Measurements from ENCODE around the gene FOXP1. TPM values are rescaled to one million over a fixed set of nuclear protein-coding genes. Genes with fewer than 3 reads are reported as not detected.
A peak's percentile ranks its signal among the peaks of the same experiment; 100 is the strongest.

FOXP1 gene
- total RNA-seq, 1 experiment from 2014 or later: 75.3 TPM

DNA sequence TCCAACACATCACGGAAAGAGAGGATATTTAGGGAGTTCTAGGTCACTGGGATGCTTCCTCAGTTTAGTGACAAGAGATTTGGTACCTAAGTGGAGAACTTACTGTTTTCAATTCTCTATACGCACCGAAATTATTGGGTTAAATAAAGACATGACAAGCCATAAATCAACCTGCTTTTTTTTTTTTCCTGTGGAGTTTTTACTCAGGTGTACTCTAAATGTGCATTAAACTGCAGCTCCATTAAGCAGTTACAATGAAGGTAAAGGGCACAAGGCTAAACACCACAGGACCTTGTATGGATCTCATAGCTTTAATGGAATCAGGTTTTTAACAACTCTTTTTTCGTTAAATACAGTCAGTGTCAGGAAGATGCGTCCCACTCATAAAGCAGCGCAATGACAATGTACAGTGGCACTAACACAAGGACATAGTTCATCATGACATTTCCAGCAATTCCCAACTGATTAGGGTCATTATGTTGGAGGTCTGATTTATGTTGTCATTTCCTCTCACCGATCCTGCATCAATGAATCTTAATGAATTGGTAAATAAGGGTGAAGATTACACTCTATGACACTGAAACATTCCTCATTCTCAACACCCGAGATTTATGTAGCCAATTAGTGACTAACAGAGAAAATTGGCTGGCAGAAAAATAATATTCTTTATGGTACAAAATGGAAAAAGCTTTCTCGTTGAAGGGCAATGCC is 355.2 kb downstream of the FOXP1 start:
- H2BK5ac ChIP-seq (ENCODE audit: insufficient read length, low read length): no peak overlapping the region
- TF ChIP-seq, protein P1, sequence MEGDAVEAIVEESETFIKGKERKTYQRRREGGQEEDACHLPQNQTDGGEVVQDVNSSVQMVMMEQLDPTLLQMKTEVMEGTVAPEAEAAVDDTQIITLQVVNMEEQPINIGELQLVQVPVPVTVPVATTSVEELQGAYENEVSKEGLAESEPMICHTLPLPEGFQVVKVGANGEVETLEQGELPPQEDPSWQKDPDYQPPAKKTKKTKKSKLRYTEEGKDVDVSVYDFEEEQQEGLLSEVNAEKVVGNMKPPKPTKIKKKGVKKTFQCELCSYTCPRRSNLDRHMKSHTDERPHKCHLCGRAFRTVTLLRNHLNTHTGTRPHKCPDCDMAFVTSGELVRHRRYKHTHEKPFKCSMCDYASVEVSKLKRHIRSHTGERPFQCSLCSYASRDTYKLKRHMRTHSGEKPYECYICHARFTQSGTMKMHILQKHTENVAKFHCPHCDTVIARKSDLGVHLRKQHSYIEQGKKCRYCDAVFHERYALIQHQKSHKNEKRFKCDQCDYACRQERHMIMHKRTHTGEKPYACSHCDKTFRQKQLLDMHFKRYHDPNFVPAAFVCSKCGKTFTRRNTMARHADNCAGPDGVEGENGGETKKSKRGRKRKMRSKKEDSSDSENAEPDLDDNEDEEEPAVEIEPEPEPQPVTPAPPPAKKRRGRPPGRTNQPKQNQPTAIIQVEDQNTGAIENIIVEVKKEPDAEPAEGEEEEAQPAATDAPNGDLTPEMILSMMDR (conservative IDR thresholded peaks at IDR 0.05): no peak

More for the DNA sequence above, 355.2 kb downstream of the FOXP1 start:
- Histone ChIP-seq H2BK12ac (ENCODE audit: insufficient read length, low read depth, low read length) (no peak overlapping the region), H3K4me2 (ENCODE audit: insufficient read depth, insufficient read length, low read length) (no peak overlapping the region), H2BK120ac (ENCODE audit: low read depth, low read length, poor library complexity, severe bottlenecking) (no peak overlapping the region), H3K4ac (ENCODE audit: low read depth, low read length) (no peak overlapping the region), H2BK15ac (ENCODE audit: low read depth, low read length) (no peak overlapping the region), H3K18ac (ENCODE audit: insufficient read length, low read depth, low read length) (no peak overlapping the region), H4K91ac (ENCODE audit: insufficient read length, low read depth, low read length) (no peak overlapping the region), H3K23me2 (ENCODE audit: insufficient read length, low read depth, low read length, poor library complexity, severe bottlenecking) (no peaks in the 10 kb centered on the region), H4K5ac (ENCODE audit: insufficient read length, low read depth, low read length) (no peak overlapping the region), H3K27me3 (ENCODE audit: insufficient read depth, low read length) (no peaks in the 10 kb centered on the region), H3K79me1 (ENCODE audit: insufficient read depth, low read depth, low read length, poor library complexity, severe bottlenecking) (no peaks in the 10 kb centered on the region), H3K9ac (ENCODE audit: extremely low read depth, insufficient read length, low read length) (no peak overlapping the region), H3K14ac (ENCODE audit: insufficient read depth, low read length) (no peak overlapping the region), H3K9me3 (ENCODE audit: control insufficient read depth, low read depth, low read length) (no peaks in the 10 kb centered on the region), H3K79me2 (ENCODE audit: insufficient read depth, low read length) (no peaks in the 10 kb centered on the region; the same call in 1 of the 2 replicates), H3K56ac (ENCODE audit: insufficient read length, low read depth, low read length) (no peak overlapping the region), H2AK5ac (ENCODE audit: insufficient read length, low read length) (no peak overlapping the region), H3K4me1 (ENCODE audit: insufficient read depth, low read length) (peaks cover 5% of the 10 kb centered on the region), H3K27ac (ENCODE audit: insufficient read length, low read depth, low read length) (no peak overlapping the region), H2AFZ (ENCODE audit: low read length) (no peak overlapping the region), H4K8ac (replicated peaks; ENCODE audit: insufficient read length, low read depth, low read length) (no peak overlapping the region), H4K20me1 (ENCODE audit: control insufficient read depth, insufficient read depth, insufficient read length) (no peaks in the 10 kb centered on the region), H2BK20ac (ENCODE audit: low read depth, low read length, poor library complexity, severe bottlenecking) (no peak overlapping the region), H3K23ac (ENCODE audit: insufficient read length, low read depth, low read length) (no peak overlapping the region), H3T11ph (ENCODE audit: low read length) (no peak overlapping the region)
- no peak for DNase-seq
- no peaks in the 10 kb centered on the region for H3K9me3 Mint-ChIP-seq
- H3K4me3 Mint-ChIP-seq: no peak overlapping the region
- peaks cover 0 to 5% (median 0%) of the 10 kb centered on the region in 3 experiments; a peak in 1 of 7 replicates for H3K36me3 Mint-ChIP-seq (ENCODE audit: insufficient read depth in 1 of 3, low read depth in 3 of 3)
- 0 out of 7 replicates have a peak overlapping the region, but pooled peaks of 1 of the 3 experiments have one; percentile 42 for H3K27ac Mint-ChIP-seq
- peaks cover 33 to 48% of the 10 kb centered on the region in 2 experiments for H3K4me1 Mint-ChIP-seq
- H3K27me3 Mint-ChIP-seq (ENCODE audit: low read depth): no peaks in the 10 kb centered on the region
- WGBS (ENCODE audit: extremely low coverage, insufficient read length, low lambda C conversion rate): no CpG with 5 or more reads among the region's 9 CpGs

All from H9 (cell line).